ENCODE data around the gene ITLN1.
"Not testable (repeated sequence)": the region's sequence is repeated elsewhere in the genome, so short reads cannot be mapped to it uniquely, and the experiment has no call there.

- not testable (repeated sequence) for TF ChIP-seq POLR2AphosphoS5, TAF1, POLR2A (IDR thresholded peaks at IDR 0.05; ENCODE audit: low read depth, low read length)
Measured at GRCh38 chr1:160933305-160933704, 48.3 kb upstream of the ITLN1 start.
